CD14-positive monocyte (primary cell): ENCODE results near the gene TM7SF3. TPM values are rescaled to one million over a fixed set of nuclear protein-coding genes. Genes with fewer than 3 reads are reported as not detected.

Experiments
- DNase-seq, 3 donors: peaks; one replicate each; pipeline ENCODE4 v3.0.0-alpha.2; 2011 to 2022
- H2AFZ ChIP-seq: 2 replicates; pipeline ENCODE4 v1.6.0; 2012; ENCODE audit warnings: mild to moderate bottlenecking, low read depth, low read length, inconsistent platforms; ENCODE audit not compliant: insufficient read depth, poor library complexity, severe bottlenecking
- H3K27ac ChIP-seq, 2 donors: 1 replicate in 1 of 2; 2 replicates in 1 of 2; pipeline ENCODE4 v1.5.1; 2012 to 2013; ENCODE audit warnings: low read length in 2 of 2, control low read depth in 1 of 2, inconsistent platforms in 1 of 2, low read depth in 1 of 2, mild to moderate bottlenecking in 1 of 2
- H3K27me3 ChIP-seq, 2 donors: one replicate each; pipeline versions ENCODE4 v1.6.0 to v1.6.1; 2011 to 2013; ENCODE audit warnings: low read length in 2 of 2; ENCODE audit not compliant: control insufficient read depth in 2 of 2, insufficient read depth in 2 of 2
- H3K36me3 ChIP-seq, 2 donors: replicated peaks in 1 of 2; 1 replicate in 1 of 2; 2 replicates in 1 of 2; pipeline versions ENCODE4 v1.5.1 to v1.6.1; 2012 to 2013; ENCODE audit warnings: low read length in 2 of 2, control low read depth in 1 of 2, inconsistent platforms in 1 of 2, mild to moderate bottlenecking in 1 of 2; ENCODE audit not compliant: insufficient read depth in 2 of 2, control insufficient read depth in 1 of 2
- H3K4me1 ChIP-seq, 2 donors: 1 replicate in 1 of 2; 2 replicates in 1 of 2; pipeline versions ENCODE4 v1.5.1 to v1.6.1; 2012 to 2013; ENCODE audit warnings: low read length in 2 of 2, control low read depth in 1 of 2, inconsistent platforms in 1 of 2, mild to moderate bottlenecking in 1 of 2, moderate library complexity in 1 of 2; ENCODE audit not compliant: insufficient read depth in 2 of 2, control insufficient read depth in 1 of 2
- H3K4me2 ChIP-seq: replicated peaks from 2 replicates; pipeline ENCODE3; 2012; ENCODE audit warnings: low read length, moderate library complexity, mild to moderate bottlenecking; ENCODE audit not compliant: poor library complexity, severe bottlenecking; ENCODE audit errors: extremely low read depth
- H3K4me3 ChIP-seq, 3 experiments: fragments of 200-600 bp in 1 of 3; sonication (generic) in 1 of 3; replicated peaks in 1 of 3; 1 replicate in 2 of 3; 2 replicates in 1 of 3; pipeline ENCODE4 v1.5.1; 2011 to 2013; ENCODE audit warnings: low read length in 3 of 3, mild to moderate bottlenecking in 3 of 3, control low read depth in 2 of 3, low read depth in 2 of 3, inconsistent platforms in 1 of 3, moderate library complexity in 1 of 3
- H3K79me2 ChIP-seq: 2 replicates; pipeline ENCODE4 v1.6.0; 2012; ENCODE audit warnings: mild to moderate bottlenecking, control low read depth, inconsistent platforms, low read length, moderate library complexity; ENCODE audit not compliant: insufficient read depth
- H3K9ac ChIP-seq: 2 replicates; pipeline ENCODE4 v1.6.0; 2017; ENCODE audit warnings: low read length, mild to moderate bottlenecking; ENCODE audit not compliant: insufficient read depth, poor library complexity, severe bottlenecking
- H3K9me3 ChIP-seq, 2 donors: replicated peaks in 1 of 2; 1 replicate in 1 of 2; 2 replicates in 1 of 2; pipeline versions ENCODE4 v1.5.1 to v1.6.1; 2012 to 2013; ENCODE audit warnings: low read length in 2 of 2, control low read depth in 1 of 2; ENCODE audit not compliant: control insufficient read depth in 1 of 2, insufficient read depth in 1 of 2
- H4K20me1 ChIP-seq: 2 replicates; pipeline ENCODE4 v1.6.0; 2012; ENCODE audit warnings: mild to moderate bottlenecking, low read length, control low read depth, moderate library complexity; ENCODE audit not compliant: insufficient read depth
- H3K27ac Mint-ChIP-seq, 7 donors: one replicate each; pipeline ENCODE4 v1.8.0; 2020; ENCODE audit warnings: mild to moderate bottlenecking in 7 of 7, mixed read lengths in 7 of 7, moderate library complexity in 6 of 7, inconsistent platforms in 2 of 7
- H3K27me3 Mint-ChIP-seq, 3 donors: one replicate each; pipeline ENCODE4 v1.8.0; 2021 to 2022; ENCODE audit warnings: low read depth in 3 of 3, mild to moderate bottlenecking in 3 of 3, mixed read lengths in 3 of 3, moderate library complexity in 3 of 3, inconsistent platforms in 1 of 3
- H3K36me3 Mint-ChIP-seq, 2 donors: one replicate each; pipeline ENCODE4 v1.8.0; 2020; ENCODE audit warnings: mixed read lengths in 2 of 2, inconsistent platforms in 1 of 2, mild to moderate bottlenecking in 1 of 2
- H3K4me1 Mint-ChIP-seq: one replicate; pipeline ENCODE4 v1.8.0; 2020; ENCODE audit warnings: mild to moderate bottlenecking, mixed read lengths
- H3K4me3 Mint-ChIP-seq, 2 donors: one replicate each; pipeline ENCODE4 v1.8.0; 2020; ENCODE audit warnings: mild to moderate bottlenecking in 2 of 2, mixed read lengths in 2 of 2, moderate library complexity in 1 of 2
- H3K9me3 Mint-ChIP-seq, 7 donors: one replicate each; pipeline ENCODE4 v1.8.0; 2020 to 2022; ENCODE audit warnings: mixed read lengths in 7 of 7, mild to moderate bottlenecking in 6 of 7, moderate library complexity in 6 of 7, inconsistent platforms in 2 of 7
- WGBS: methylation state at CpG from one replicate; pipeline ENCODE4 v1.1.5; 2013; ENCODE audit warnings: missing lambda C conversion rate; ENCODE audit not compliant: insufficient coverage; 5-methylcytosine and 5-hydroxymethylcytosine counted together
- intact Hi-C, 2 donors: fragments of 100-400 bp; cut with micrococcal nuclease; formaldehyde crosslinking; loops; one replicate each; pipeline versions ENCODE4 v1.15.0 to v1.15.1; 2023
- polyA plus RNA-seq, 3 donors: library from polyadenylated mRNA; depleted of rRNA in 1 of 3; unstranded in 2 of 3; stranded (reverse) in 1 of 3; fragments of 300-500 nt in 2 of 3; fragments of >200 nt in 1 of 3; fragmentation: Illumina TruSeq in 2 of 3; gene quantifications; 1 replicate in 2 of 3; 2 replicates in 1 of 3; pipeline ENCODE4 v1.2.3, GENCODE V29; 2012 to 2021
- TF ChIP-seq, protein P1 (sequence below): fragments of 200-600 bp; IDR thresholded peaks from one replicate; pipeline ENCODE4 v1.8.0; 2022; ENCODE audit warnings: antibody characterized with exemption, mild to moderate bottlenecking

Gene TM7SF3
- polyA plus RNA-seq, 3 donors, result 36.3 to 85.9 (median 71.7) TPM

DNA sequence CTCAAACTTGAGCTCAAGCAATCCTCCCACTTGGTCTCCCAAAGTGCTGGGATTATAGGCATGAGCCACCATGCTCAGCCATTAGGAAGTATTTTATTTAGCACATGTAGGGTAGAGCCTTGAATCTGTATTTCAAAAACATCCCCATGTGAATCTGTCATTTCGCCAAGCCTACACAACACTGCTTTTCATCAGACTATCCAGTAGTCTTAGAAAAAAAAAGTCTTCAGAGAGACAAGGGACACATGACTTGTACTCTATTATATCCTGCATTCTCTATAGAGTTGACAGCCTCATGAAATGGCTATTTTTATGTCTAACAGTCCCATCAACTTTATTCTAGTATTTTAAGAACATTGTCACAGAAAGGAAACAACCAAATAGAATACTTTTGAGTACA is 35.4 kb downstream of the TM7SF3 start:
- peaks cover 48 to 85% of the 10 kb centered on the region in 2 donors for H3K36me3 ChIP-seq
- no peaks in the 10 kb centered on the region for H3K27me3 ChIP-seq
- peaks cover 56 to 71% of the 10 kb centered on the region in 2 donors for H3K36me3 Mint-ChIP-seq

DNA sequence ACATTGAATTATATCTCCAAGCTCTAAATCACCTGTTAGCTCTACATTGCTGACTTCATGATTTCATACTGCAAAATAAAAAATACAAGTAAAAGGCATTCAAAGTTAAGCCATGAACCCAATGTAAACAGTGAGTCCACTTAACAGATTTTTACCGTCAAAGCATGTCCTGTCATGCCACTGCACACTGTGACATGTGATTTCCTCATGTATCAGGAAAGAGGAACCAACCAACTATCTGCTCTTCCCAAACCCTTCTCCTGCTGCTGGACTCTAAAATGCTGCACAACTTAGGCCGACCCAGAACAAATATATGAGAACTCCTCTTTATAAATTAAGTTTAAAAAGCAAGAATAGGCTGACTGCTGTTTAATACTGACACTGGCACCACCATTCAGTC is 37.5 kb downstream of the TM7SF3 start:
- 0% methylated on average over 1 of the region's 2 CpGs for WGBS
- Mint-ChIP-seq H3K27ac (peak overlapping the region in 5 of 7 donors; percentile 4 to 68 (median 64)), H3K4me3 (no peak overlapping the region), H3K27me3 (no peaks in the 10 kb centered on the region), H3K9me3 (no peaks in the 10 kb centered on the region), H3K36me3 (peaks cover 48 to 62% of the 10 kb centered on the region in 2 donors), H3K4me1 (peaks cover 8% of the 10 kb centered on the region)
- Histone ChIP-seq H3K36me3 (peaks cover 55 to 91% of the 10 kb centered on the region in 2 donors), H3K4me2 (no peak overlapping the region), H3K79me2 (no peaks in the 10 kb centered on the region), H3K9me3 (no peaks in the 10 kb centered on the region), H3K27me3 (no peaks in the 10 kb centered on the region), H3K9ac (no peak overlapping the region), H2AFZ (no peak overlapping the region), H4K20me1 (no peaks in the 10 kb centered on the region), H3K27ac (peak overlapping the region in 1 of 2 donors; percentile 39), H3K4me1 (peaks cover 9% of the 10 kb centered on the region in 2 donors), H3K4me3 (no peak overlapping the region)
- intact Hi-C loops, result no loop called here
- TF ChIP-seq, protein P1, sequence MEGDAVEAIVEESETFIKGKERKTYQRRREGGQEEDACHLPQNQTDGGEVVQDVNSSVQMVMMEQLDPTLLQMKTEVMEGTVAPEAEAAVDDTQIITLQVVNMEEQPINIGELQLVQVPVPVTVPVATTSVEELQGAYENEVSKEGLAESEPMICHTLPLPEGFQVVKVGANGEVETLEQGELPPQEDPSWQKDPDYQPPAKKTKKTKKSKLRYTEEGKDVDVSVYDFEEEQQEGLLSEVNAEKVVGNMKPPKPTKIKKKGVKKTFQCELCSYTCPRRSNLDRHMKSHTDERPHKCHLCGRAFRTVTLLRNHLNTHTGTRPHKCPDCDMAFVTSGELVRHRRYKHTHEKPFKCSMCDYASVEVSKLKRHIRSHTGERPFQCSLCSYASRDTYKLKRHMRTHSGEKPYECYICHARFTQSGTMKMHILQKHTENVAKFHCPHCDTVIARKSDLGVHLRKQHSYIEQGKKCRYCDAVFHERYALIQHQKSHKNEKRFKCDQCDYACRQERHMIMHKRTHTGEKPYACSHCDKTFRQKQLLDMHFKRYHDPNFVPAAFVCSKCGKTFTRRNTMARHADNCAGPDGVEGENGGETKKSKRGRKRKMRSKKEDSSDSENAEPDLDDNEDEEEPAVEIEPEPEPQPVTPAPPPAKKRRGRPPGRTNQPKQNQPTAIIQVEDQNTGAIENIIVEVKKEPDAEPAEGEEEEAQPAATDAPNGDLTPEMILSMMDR, result no peak
- peak; percentile 36 to 57 (median 55) for DNase-seq

More for the DNA sequence above, 35.4 kb downstream of the TM7SF3 start:
- DNase-seq, result no peak
- no peak overlapping the region for H3K27ac Mint-ChIP-seq
- Histone ChIP-seq H3K4me2 (no peak overlapping the region), H2AFZ (no peak overlapping the region), H3K9ac (no peak overlapping the region), H3K79me2 (peaks cover 2% of the 10 kb centered on the region), H3K4me3 (no peak overlapping the region), H3K27ac (no peak overlapping the region), H4K20me1 (no peaks in the 10 kb centered on the region), H3K4me1 (peaks cover 9% of the 10 kb centered on the region in 2 donors), H3K9me3 (no peaks in the 10 kb centered on the region)
- H3K9me3 Mint-ChIP-seq, result no peaks in the 10 kb centered on the region
- peaks cover 8% of the 10 kb centered on the region for H3K4me1 Mint-ChIP-seq
- H3K4me3 Mint-ChIP-seq, result no peak overlapping the region
- intact Hi-C loops, result no loop called here
- WGBS, result no CpG with 5 or more reads among the region's 1 CpG
- TF ChIP-seq, protein P1, result no peak
- peaks cover 0 to 2% (median 0%) of the 10 kb centered on the region in 3 donors for H3K27me3 Mint-ChIP-seq
